ENCODE measurements around the gene FAM13A.
"Not testable (repeated sequence)": the region's sequence is repeated elsewhere in the genome, so short reads cannot be mapped to it uniquely, and the experiment has no call there.

Gene FAM13A

GRCh38 chr4:89056953-89057398 lies at the start of gene FAM13A:
TSS of gene FAM13A (minus strand) at chr4:89057185. CDS start at chr4:89056964, 221 bp downstream.
- no peak for DNase-seq

- no peak for DNase-seq
Observed at GRCh38 chr4:89105726-89106125, 48.7 kb upstream of the FAM13A start.

GRCh38 chr4:89101256-89102161 lies 44.5 kb upstream of the FAM13A start:
- no peak for DNase-seq

- DNase-seq, result no peak
Observed at GRCh38 chr4:89100853-89101252, 43.9 kb upstream of the FAM13A start.

GRCh38 chr4:89099471-89099870 lies 42.5 kb upstream of the FAM13A start:
- DNase-seq, result no peak

GRCh38 chr4:89099034-89099433 lies 42.0 kb upstream of the FAM13A start:
- DNase-seq, result no peak

GRCh38 chr4:89078300-89078699 lies 21.3 kb upstream of the FAM13A start:
- no peak for DNase-seq

GRCh38 chr4:89077761-89078160 lies 20.8 kb upstream of the FAM13A start:
- DNase-seq, result no peak

- DNase-seq, result no peak
Observed at GRCh38 chr4:89072921-89073320, 15.9 kb upstream of the FAM13A start.

- no peak for DNase-seq
Observed at GRCh38 chr4:89071311-89071710, 14.3 kb upstream of the FAM13A start.

- no peak for DNase-seq
Observed at GRCh38 chr4:89070041-89070440, 13.1 kb upstream of the FAM13A start.

- DNase-seq, result no peak
Observed at GRCh38 chr4:89069481-89069880, 12.5 kb upstream of the FAM13A start.

GRCh38 chr4:89067417-89067816 lies 10.4 kb upstream of the FAM13A start:
- DNase-seq, result no peak

GRCh38 chr4:89064848-89065247 lies 7.9 kb upstream of the FAM13A start:
- DNase-seq, result no peak

GRCh38 chr4:89057844-89058243 lies 859 bp upstream of the FAM13A start:
- DNase-seq, result not testable (repeated sequence)

GRCh38 chr4:89056292-89056952 lies 563 bp downstream of the FAM13A start:
- no peak for DNase-seq

GRCh38 chr4:89055157-89056080 lies 1.6 kb downstream of the FAM13A start:
- DNase-seq, result no peak

GRCh38 chr4:89054627-89055026 lies 2.4 kb downstream of the FAM13A start:
- DNase-seq, result no peak

- no peak for DNase-seq
Observed at GRCh38 chr4:89049853-89050252, 7.1 kb downstream of the FAM13A start.

GRCh38 chr4:89048906-89049601 lies 7.9 kb downstream of the FAM13A start:
- DNase-seq, result no peak

- no peak for DNase-seq
Observed at GRCh38 chr4:89044147-89044900, 12.7 kb downstream of the FAM13A start.

- no peak for DNase-seq
Observed at GRCh38 chr4:89042055-89042454, 14.9 kb downstream of the FAM13A start.

Measured in stimulated activated naive CD4-positive, alpha-beta T cell (primary cell).